NB4 (cell line): ENCODE measurements around the gene MSMO1.

Experiments
- DNase-seq: peaks from one replicate; pipeline ENCODE4 v3.0.0; 2010; ENCODE audit warnings: low read depth
- H3K4me3 ChIP-seq: one replicate; pipeline ENCODE4 v1.5.1; 2011; ENCODE audit warnings: mild to moderate bottlenecking, low read depth, low read length, moderate library complexity
- CTCF ChIP-seq: IDR thresholded peaks from one replicate; pipeline ENCODE4 v1.5.1; 2012; ENCODE audit warnings: low read depth, low read length
- MAX ChIP-seq: IDR thresholded peaks from 2 replicates; pipeline ENCODE4 v1.6.1; 2011; ENCODE audit warnings: low read depth, low read length
- MYC ChIP-seq: IDR thresholded peaks from 2 replicates; pipeline ENCODE4 v1.6.1; 2011; ENCODE audit warnings: low read depth, low read length
- POLR2A ChIP-seq: IDR thresholded peaks from 2 replicates; pipeline ENCODE4 v1.6.1; 2011; ENCODE audit warnings: mild to moderate bottlenecking; ENCODE audit not compliant: insufficient read length; ENCODE audit errors: extremely low read depth

Gene MSMO1

DNA sequence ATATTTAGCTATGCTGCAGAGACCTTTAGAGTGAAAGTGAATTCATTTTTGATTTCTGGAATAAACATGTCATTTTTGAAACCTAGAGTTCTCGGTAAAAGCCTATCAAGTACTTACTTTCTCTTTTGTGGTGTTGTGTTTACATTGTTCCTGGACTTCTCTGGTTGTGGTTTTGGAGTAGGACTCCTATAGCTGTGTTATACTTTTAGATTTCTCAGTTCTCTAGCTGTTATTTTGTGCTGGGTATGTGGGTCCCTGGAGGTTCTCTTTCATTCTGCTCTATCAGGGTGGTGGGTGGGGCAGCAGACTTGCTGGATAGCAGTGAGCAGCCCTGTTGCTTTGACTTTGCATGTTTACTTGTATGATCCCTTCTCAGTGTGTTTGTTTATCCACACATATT lies 25.6 kb upstream of the MSMO1 start:
- no peak for DNase-seq
- no peak overlapping the region for H3K4me3 ChIP-seq
- TF ChIP-seq CTCF = no peak

GRCh38 chr4:165302658-165303057 lies 24.8 kb upstream of the MSMO1 start:
- no peak overlapping the region for H3K4me3 ChIP-seq
- DNase-seq = no peak
- TF ChIP-seq MYC = no peak
- no peak for TF ChIP-seq POLR2A
- TF ChIP-seq MAX = no peak
- TF ChIP-seq CTCF = no peak

DNA sequence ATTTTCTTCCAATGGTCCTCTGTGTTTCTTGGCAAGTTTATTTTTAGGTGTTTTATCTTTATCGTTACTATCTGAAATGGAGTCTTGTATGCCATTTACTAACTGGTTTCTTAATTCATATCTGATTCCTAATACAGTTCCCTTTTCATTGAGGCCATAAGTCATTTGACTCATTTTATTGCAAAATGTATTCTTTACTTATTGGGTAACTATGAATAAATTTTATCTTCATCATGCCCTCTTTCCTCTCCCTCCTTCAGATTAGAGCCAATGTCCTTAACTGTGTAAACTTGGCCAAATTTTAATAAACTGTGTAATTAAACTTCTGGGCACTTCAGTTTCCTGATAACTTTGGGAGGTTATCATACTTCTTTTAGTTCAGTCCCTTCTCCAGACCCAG lies 19.3 kb upstream of the MSMO1 start:
- TF ChIP-seq MYC (no peak), MAX (no peak), POLR2A (no peak), CTCF (no peak)
- DNase-seq = no peak
- no peak overlapping the region for H3K4me3 ChIP-seq

DNA sequence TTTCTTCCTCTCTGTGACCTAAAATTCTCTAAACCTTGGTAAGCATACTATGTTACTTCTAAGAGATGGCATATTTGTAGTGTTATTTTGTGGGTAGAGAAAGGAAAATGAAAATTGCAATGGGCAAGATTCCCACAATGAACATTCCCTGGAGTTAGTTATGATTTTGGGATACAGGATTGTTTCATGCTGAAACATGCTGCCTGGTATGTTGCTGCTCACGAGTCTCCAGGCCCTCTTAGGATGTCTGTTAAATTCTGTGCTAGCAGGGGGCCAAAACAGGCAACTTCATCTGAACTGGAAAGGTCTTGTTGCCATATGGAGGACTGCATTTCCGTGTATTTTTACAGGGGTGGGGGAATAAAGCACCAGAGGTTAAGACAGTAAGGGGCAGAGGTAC lies 18.9 kb upstream of the MSMO1 start:
- no peak overlapping the region for H3K4me3 ChIP-seq
- no peak for DNase-seq
- no peak for TF ChIP-seq MAX
- TF ChIP-seq POLR2A = no peak
- TF ChIP-seq MYC = no peak
- TF ChIP-seq CTCF = no peak

GRCh38 chr4:165309456-165309855 lies 18.0 kb upstream of the MSMO1 start:
- DNase-seq = no peak
- H3K4me3 ChIP-seq = no peak overlapping the region
- TF ChIP-seq MYC (no peak), CTCF (no peak), POLR2A (no peak), MAX (no peak)

DNA sequence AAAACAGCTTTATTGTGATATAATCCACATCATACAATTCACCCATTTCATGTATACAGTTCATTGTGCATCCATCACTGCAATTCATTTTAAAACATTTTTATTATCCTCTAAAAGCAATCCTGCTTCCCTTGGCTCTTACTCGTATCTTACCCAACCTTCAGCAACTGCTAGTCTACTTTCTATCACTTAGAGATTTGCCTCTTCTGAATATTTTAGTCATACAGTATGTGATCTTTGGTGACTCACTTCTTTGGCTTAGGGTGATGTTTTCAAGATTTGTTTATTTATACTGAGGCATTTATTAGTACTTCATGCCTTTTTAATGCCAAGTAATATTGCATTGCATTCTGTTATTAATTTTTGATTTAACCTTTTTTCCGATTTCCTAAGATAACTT lies 15.0 kb upstream of the MSMO1 start:
- no peak for DNase-seq
- no peak overlapping the region for H3K4me3 ChIP-seq
- no peak for TF ChIP-seq CTCF
- no peak for TF ChIP-seq POLR2A
- TF ChIP-seq MYC = no peak
- TF ChIP-seq MAX = no peak
